ENCODE measurements around the gene TPST2.

- no peak for TF ChIP-seq POLR2A (conservative IDR thresholded peaks at IDR 0.05)
- no peak for TF ChIP-seq MYC (IDR thresholded peaks at IDR 0.05; ENCODE audit: low read depth, low read length)
- TF ChIP-seq MYC (CRISPR knock-in tag; IDR thresholded peaks at IDR 0.05; ENCODE audit: borderline replicate concordance, low read depth): no peak
- TF ChIP-seq NBN (IDR thresholded peaks at IDR 0.05; ENCODE audit: low read depth): no peak
- TF ChIP-seq POLR2AphosphoS2 (IDR thresholded peaks at IDR 0.05; ENCODE audit: low read length): no peak
- no peak for TF ChIP-seq ATF1 (CRISPR knock-in tag; IDR thresholded peaks at IDR 0.05)
- no peak for TF ChIP-seq ATF1 (tag; IDR thresholded peaks at IDR 0.05)
- no peak for TF ChIP-seq ZSCAN29 (IDR thresholded peaks at IDR 0.05)
- TF ChIP-seq REST (IDR thresholded peaks at IDR 0.05; ENCODE audit: borderline replicate concordance): no peak
- TF ChIP-seq REST (CRISPR knock-in tag; IDR thresholded peaks at IDR 0.05; ENCODE audit: low read depth): no peak
- TF ChIP-seq TAF1 (IDR thresholded peaks at IDR 0.05; ENCODE audit: control insufficient read depth, extremely low read depth, insufficient read depth, low read length, severe bottlenecking): no peak
- TF ChIP-seq SMARCB1 (IDR thresholded peaks at IDR 0.05; ENCODE audit: insufficient read length, low read depth): no peak
- no peak for TF ChIP-seq CTCFL (IDR thresholded peaks at IDR 0.05; ENCODE audit: borderline replicate concordance, insufficient read depth, low read depth, low read length, poor library complexity, severe bottlenecking)
These were observed 21.1 kb upstream of the TPST2 start for GRCh38 chr22:26610996-26611395.
